Fibroblast of the aortic adventitia (primary cell): ENCODE results near the gene OSCAR. TPM values are rescaled to one million over a fixed set of nuclear protein-coding genes. Genes with fewer than 3 reads are reported as not detected.

ENCODE experiments used
- DNase-seq: peaks from one replicate; pipeline ENCODE4 v3.0.0-alpha.2; 2010; ENCODE audit warnings: low read depth
- H3K4me3 ChIP-seq: 2 replicates; pipeline ENCODE4 v1.5.1; 2011; ENCODE audit warnings: low read depth, mild to moderate bottlenecking, control low read depth, low read length, moderate library complexity
- total RNA-seq: library from RNA; depleted of rRNA; stranded (reverse); fragments of >200 nt; gene quantifications from 2 replicates; pipeline ENCODE4 v1.2.3, GENCODE V29; 2012; ENCODE audit warnings: low replicate concordance
- TF ChIP-seq, protein P1 (sequence below): IDR thresholded peaks from 2 replicates; pipeline ENCODE4 v1.5.1; 2011; ENCODE audit warnings: mild to moderate bottlenecking, low read length, control low read depth, inconsistent platforms; ENCODE audit not compliant: insufficient read depth

The OSCAR gene
- total RNA-seq, 1 donor: 0.63 TPM

DNA sequence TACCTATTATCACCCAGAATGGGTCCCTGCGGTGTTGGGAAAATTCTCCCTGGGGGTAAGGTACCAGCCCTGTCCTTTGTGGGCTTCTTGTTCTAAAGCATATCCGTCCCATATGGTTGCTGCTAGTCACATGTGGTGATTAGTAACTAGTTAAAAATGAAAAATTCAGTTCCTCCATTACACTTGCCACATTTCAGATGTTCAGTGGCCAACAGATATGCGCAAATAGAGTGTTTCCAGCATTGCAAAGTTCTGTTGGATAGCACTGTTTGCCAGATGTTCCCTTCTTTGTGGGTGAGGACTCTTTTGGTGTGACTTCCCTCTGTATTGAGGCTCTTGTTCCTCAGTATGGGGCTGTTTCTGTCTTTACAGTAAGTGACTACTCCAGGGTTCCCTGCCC lies 40.8 kb upstream of the OSCAR start:
- no peak for DNase-seq
- TF ChIP-seq, protein P1, sequence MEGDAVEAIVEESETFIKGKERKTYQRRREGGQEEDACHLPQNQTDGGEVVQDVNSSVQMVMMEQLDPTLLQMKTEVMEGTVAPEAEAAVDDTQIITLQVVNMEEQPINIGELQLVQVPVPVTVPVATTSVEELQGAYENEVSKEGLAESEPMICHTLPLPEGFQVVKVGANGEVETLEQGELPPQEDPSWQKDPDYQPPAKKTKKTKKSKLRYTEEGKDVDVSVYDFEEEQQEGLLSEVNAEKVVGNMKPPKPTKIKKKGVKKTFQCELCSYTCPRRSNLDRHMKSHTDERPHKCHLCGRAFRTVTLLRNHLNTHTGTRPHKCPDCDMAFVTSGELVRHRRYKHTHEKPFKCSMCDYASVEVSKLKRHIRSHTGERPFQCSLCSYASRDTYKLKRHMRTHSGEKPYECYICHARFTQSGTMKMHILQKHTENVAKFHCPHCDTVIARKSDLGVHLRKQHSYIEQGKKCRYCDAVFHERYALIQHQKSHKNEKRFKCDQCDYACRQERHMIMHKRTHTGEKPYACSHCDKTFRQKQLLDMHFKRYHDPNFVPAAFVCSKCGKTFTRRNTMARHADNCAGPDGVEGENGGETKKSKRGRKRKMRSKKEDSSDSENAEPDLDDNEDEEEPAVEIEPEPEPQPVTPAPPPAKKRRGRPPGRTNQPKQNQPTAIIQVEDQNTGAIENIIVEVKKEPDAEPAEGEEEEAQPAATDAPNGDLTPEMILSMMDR: no peak
- H3K4me3 ChIP-seq: no peak overlapping the region

DNA sequence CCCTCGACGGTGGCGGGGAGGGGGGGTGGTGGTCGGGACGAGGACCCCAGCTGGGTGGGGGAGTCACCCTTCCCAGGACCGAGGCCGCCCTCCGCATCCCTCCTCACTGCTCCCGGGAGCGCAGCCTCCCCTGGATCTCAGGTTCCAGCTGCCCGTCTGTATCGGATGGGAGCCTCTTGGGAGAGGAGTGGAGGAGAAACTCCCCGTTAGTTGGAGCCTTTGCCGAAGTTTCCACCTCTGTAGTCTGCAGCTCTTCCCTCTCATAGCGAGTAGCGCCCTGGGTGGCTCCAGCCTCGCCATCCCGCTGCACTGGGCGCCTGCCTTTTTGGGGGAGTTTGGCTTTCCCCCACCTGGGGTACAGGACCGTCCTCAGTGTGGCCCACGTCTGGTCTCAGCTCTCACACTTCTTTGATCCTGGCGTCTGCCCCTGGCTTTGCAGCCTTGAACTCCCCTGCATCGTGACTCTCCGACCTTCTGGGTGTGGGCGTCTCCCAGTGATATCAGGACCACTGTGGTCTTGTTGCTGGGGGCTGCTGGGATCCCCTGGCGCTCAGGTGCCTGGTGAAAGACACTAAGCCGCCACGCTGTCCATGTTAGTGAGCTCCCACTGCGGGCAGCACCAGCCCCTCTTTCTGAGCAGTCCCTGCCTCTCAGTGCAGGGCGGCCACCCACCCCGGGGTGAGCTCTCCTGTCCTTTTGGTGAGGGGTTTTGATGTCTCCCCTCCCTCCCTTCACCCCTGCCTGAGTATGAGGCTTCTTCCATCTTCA lies 38.1 kb upstream of the OSCAR start:
- peak overlapping the region; percentile 76 for H3K4me3 ChIP-seq
- TF ChIP-seq, protein P1: no peak
- DNase-seq: no peak

DNA sequence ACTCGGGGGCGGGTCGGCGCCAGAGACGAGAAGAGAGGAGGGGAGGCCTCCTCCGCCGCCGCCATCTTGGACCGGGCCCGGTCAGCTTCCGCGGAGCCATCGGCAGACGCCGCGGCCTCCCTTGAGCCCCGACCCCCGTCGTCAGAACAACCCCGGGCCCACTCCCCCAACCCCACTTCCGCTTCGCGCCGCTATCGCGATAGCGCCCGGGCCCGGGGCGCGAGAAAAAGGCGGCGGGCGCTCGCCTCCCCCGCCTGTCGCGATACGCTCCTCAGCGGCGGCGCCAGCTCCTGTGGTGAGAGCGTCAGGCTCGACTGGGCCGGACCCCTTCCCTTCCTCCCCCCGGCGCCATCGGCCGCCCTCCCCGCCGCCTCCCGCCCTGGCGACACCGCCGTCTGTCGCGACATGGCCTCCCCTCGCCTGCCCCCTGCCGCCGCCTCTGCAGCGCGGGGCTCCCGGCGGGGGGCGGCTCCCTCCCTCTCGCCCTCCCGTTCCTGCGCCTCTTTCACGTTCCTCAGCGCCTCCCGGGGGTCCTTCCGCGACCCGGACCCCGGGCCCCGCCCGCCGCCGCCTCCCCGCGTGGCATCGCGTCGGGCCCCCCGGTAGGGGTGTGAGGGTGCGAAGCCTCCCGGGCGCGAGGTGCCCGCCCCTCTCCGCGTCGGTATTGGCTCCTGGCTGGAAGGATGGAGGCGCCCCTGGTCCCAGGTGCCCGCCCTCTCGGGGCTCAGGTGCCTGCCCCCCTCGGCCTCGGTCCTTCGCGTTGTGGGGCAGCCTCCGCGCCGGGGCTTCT lies 37.3 kb upstream of the OSCAR start, which contains the start of gene CNOT3:
TSS of gene CNOT3 (plus strand) at position 64 of the 790 bp plus-strand sequence. CDS start 5,217 bp downstream, outside the sequence.
- H3K4me3 ChIP-seq: peak within 1 kb of the TSS; percentile 76
- no peak for DNase-seq
- TF ChIP-seq, protein P1: peak; percentile 12

DNA sequence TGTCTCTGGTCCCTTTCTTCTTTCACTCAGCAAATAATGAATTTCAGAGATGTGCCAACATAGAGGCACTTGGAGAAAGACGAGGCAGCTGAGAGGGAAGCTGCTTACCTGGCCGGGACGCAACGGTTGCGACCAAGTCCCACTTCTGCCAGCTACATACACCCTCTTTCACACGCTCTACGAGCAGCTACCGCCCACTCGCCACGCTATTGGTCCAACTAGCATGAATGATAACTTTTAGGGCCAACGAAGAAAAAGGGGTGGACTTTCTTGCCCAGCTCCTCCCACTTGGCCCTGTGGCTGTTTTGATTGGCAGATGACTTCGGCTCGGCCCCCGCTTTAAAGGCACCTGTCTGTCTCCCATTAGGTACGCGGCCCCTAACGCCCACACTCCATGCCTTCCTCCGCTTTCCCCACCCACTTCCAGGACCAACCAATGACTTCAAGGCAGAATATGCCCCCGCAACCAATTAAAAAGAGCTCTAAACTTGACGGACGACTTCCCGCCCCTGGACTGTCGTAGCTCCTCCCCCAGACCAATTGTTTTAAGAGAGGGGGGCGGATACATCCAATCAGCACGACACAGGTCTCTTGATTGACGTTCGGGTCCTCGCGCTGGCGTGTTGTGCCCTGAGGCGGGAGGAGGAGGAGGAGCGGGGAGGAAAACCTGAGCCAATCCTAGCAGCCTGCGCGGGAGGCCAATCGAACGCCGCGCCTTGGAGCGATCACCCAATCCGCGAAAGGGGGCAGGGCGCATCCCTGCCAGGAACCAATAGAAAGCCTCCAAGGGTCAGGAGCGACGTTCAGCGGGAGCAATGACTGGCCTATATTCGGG lies 36.5 kb upstream of the OSCAR start:
- TF ChIP-seq, protein P1: no peak
- H3K4me3 ChIP-seq: peak overlapping the region; percentile 76
- peak; percentile 100 for DNase-seq

DNA sequence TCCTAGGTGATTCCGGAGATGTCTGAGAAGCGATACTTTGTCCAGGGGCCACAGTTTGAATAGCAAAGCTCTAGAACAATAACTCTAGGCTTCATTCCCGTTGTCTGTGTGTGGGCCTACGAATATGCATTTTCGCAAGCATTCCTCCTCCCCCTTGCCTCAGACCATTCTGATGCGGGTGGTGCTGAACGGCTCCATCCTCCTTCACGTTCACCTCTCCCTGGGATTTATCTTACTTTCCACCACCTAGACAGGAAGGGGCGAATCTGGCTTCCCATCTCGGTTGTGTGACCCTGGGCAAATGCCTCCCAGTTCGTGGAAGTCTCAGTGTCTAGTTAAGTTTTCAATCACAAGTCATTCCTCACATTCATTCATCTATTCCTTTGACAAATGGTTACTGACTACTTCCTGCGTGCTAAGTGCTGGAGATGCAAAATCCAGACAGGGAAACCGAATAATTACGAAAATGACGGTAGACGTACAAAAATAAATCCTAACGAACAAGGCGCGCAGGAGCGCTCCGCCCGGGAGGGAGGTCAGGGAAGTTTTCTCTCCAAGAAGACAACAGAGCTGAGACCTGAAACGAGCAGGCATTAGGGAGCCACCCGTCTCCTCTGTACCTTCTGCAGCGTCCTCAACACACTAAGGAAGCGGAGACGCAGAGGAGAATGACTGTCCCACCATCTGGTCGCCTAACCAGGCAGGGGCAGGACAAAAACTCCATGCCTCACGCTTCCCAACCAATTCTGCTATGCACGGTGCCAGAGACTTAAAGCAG lies 35.7 kb upstream of the OSCAR start:
- peak; percentile 19 for DNase-seq
- peak overlapping the region; percentile 73 for H3K4me3 ChIP-seq
- TF ChIP-seq, protein P1: no peak
